ENCODE data around the gene TLK1. TPM values are rescaled to one million over a fixed set of nuclear protein-coding genes. Genes with fewer than 3 reads are reported as not detected.

The TLK1 gene
- total and polyA plus RNA-seq, 10 of the 15 experiments (the other 5 are each of a cell fraction or from before 2014, with no cell fraction given) = 25.1 to 126 (median 57.3) TPM

- H2AFZ ChIP-seq (ENCODE audit: control insufficient read depth, low read depth, low read length) = no peak overlapping the region
- no peak for FAIRE-seq
- DNase-seq (ENCODE audit: low read depth, low spot score) = no peak
- intact Hi-C loops (cut with micrococcal nuclease; ENCODE audit: unreplicated experiment) = no loop called here
- H3K27ac ChIP-seq (ENCODE audit: control insufficient read depth, insufficient read depth) = no peak overlapping the region
- no peak for ATAC-seq
- peaks cover 0 to 2% of the 10 kb centered on the region in 2 experiments; a peak in 2 of 4 replicates for H3K36me3 ChIP-seq (ENCODE audit: control insufficient read depth in 2 of 2, insufficient read depth in 2 of 2, low read length in 1 of 2)
- no peak overlapping the region for H3K9ac ChIP-seq (ENCODE audit: control insufficient read depth, insufficient read depth, low read length)
- WGBS (ENCODE audit: insufficient coverage, insufficient replicate concordance, low lambda C conversion rate, missing lambda C conversion rate) = 94% methylated on average over 3 of the region's 3 CpGs
- RAD21 ChIA-PET (ENCODE audit: unreplicated experiment) = interaction anchor here (1.4 to 2.1 kb wide), 2 partner anchors 9 to 11 kb away, joined by 6 to 7 read pairs; no protein-coding TSS in a partner anchor
- POLR2A ChIA-PET = interaction anchor here (1.3 to 1.4 kb wide), 2 partner anchors 8 to 12 kb away, joined by 3 to 6 read pairs; no protein-coding TSS in a partner anchor
- SMC1A ChIA-PET (ENCODE audit: uncharacterized antibody, unreplicated experiment) = interaction anchor here (0.9 to 1.9 kb wide), 8 partner anchors 8 to 267 kb away, joined by 3 to 7 read pairs (median 5); no protein-coding TSS in a partner anchor
- in situ Hi-C loops (cut with MboI) = no loop called here
- H3K4me1 ChIP-seq (ENCODE audit: control insufficient read depth, insufficient read depth, low read length) = peaks cover 12% of the 10 kb centered on the region
- H3K9me3 ChIP-seq (replicated peaks; ENCODE audit: control insufficient read depth, insufficient read depth, low read length) = no peaks in the 10 kb centered on the region; the same call in 2 of the 3 replicates
- H4K20me1 ChIP-seq (ENCODE audit: control insufficient read depth, insufficient read depth) = peaks cover 7% of the 10 kb centered on the region
- peaks cover 96% of the 10 kb centered on the region for H3K79me2 ChIP-seq (ENCODE audit: control insufficient read depth, insufficient read depth, low read length)
- no peaks in the 10 kb centered on the region for H3K27me3 ChIP-seq (replicated peaks in 1 of 2; ENCODE audit: control insufficient read depth in 2 of 2, insufficient read depth in 2 of 2, low read length in 1 of 2)
- TF ChIP-seq RAD51 (IDR thresholded peaks at IDR 0.05) (no peak), SPI1 (IDR thresholded peaks at IDR 0.05; ENCODE audit: borderline replicate concordance, insufficient read depth, low read depth, low read length) (no peak), USF1 (IDR thresholded peaks at IDR 0.05; ENCODE audit: borderline replicate concordance, extremely low read length, insufficient read depth, low read depth, low read length) (no peak), PBX3 (IDR thresholded peaks at IDR 0.05; ENCODE audit: insufficient replicate concordance, low read depth, low read length) (no peak), CREB1 (IDR thresholded peaks at IDR 0.05; ENCODE audit: low read depth) (no peak), IKZF2 (IDR thresholded peaks at IDR 0.05) (no peak), ZNF274 (IDR thresholded peaks at IDR 0.05; ENCODE audit: insufficient read depth, insufficient read length) (no peak), SP1 (IDR thresholded peaks at IDR 0.05; ENCODE audit: low read depth, low read length) (no peak), ETV6 (conservative IDR thresholded peaks at IDR 0.05 in 1 of 2, IDR thresholded peaks at IDR 0.05 in 1 of 2; ENCODE audit: borderline replicate concordance in 1 of 2, low read depth in 1 of 2) (no peak), RELA (IDR thresholded peaks at IDR 0.05; ENCODE audit: borderline replicate concordance, partially characterized antibody) (no peak), HDAC2 (IDR thresholded peaks at IDR 0.05) (no peak), ZBTB4 (CRISPR knock-in tag; IDR thresholded peaks at IDR 0.05) (no peak), NKRF (conservative IDR thresholded peaks at IDR 0.05) (no peak)
- CTCF ChIA-PET = interaction anchor here (0.6 to 1.1 kb wide), 2 partner anchors 62 to 192 kb away, joined by 3 to 4 read pairs; no protein-coding TSS in a partner anchor
- no peak overlapping the region for H3K4me3 ChIP-seq
- BruUV-seq (replicated peaks) = no TSS peak
- H3K4me2 ChIP-seq (ENCODE audit: control insufficient read depth, insufficient read depth) = no peak overlapping the region; the same call in 1 of the 2 replicates
Measured at GRCh38 chr2:171149171-171149938, 11.3 kb downstream of the TLK1 start.
